Stimulated activated CD8-positive, alpha-beta memory T cell treated with anti-CD3 and anti-CD28 coated beads, Interleukin-4, amount 100 ng/mL, for 4 hours (primary cell): ENCODE measurements around the gene COPB1.

Source experiments
- DNase-seq, 2 donors: peaks; one replicate each; pipeline ENCODE4 v3.0.0-alpha.2; 2020; ENCODE audit warnings: low read depth in 2 of 2, low spot score in 1 of 2

Gene COPB1

DNA sequence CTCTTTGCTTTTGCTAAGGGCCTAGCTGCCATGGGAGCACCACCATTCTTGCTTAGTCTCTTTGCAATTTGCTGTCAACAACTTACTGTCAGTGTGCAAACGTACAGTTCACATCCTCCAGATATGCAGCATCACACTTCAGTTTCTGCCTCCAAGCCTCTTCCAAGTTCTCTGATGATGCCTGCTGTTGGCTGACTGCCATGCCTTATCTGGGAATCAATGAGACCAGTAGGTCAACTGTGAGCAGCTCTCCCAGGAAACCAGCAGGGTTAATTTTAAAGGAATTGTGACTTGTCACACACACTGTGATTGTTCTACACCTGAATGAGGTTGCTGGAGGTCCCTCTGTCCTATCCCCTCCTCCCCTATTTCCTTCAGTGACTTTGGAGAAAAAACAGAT, 56.0 kb downstream of the COPB1 start:
- DNase-seq, result no peak

DNA sequence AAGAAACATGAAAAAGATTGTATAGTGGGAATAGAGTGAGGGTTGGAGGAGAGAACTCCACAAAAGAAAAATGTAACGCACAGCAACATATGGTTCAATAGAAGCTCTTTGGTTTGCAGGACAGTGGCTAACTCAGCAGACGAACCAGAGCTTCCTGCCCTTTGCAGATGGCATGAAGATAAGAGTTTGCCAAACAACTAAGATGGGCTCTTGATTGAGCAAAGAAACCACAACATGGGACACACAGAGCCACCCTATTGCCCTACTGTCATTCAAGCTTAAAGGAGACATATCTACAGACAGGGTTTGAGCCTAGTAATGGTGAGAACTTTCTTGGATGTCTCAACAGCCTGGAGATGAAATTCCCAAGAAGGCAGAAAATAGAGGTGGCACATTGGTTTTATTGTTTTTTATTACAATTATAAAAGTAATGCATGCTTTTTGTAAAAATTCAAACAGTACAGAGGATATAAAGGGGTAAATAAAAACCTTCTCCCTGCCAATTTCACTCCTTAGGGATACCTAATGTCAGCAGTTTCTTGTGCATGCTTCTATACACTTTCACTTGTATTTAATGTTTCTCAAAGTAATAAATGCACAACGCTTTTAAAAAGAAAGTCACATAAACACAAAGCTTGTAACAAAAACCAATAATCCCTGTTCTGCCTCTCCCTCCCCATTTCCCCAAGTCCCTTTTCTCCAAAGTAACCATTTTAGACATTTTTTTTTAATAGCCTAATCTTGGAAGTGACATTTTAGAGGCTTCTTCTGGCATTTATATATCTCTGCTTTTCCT, 63.7 kb downstream of the COPB1 start:
- DNase-seq, result no peak

DNA sequence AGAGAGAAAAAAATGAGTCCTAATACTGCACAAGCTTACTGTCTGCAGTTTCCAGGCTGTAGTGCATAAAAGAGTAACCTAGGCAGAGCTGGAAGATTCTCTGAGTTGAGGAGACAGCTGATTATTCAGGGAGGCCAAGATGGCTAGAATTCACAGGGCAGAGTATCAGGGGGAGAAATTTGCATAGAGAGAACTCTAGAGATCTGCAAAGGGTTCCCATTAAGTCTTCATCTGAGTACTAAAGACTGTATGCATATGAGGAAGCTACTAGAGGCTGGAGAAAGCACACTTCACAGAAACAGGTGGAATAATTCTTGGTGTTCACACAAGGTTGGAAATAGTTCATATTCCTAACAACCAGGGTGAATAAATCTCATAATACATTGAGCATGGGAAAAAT, 74.0 kb downstream of the COPB1 start:
- no peak for DNase-seq

DNA sequence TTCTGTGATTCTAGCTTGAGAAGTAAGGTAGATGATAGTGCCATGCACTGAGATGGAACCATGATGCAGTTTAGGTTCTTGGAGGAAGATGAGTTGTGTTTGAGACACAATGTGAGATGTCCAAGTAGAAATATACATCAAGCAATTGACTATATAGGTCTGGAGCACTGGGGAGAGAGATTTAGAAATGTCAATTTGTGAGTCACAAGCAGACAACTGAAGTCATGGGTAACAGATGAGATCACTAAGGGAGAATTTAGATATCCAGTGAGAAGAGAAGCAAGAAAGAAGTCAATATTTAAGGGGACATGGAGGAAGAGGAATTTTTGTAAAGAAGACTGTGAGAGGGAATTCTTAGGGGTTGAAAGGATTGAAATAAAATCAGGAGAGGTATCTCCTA, 75.5 kb downstream of the COPB1 start:
- DNase-seq, result no peak

DNA sequence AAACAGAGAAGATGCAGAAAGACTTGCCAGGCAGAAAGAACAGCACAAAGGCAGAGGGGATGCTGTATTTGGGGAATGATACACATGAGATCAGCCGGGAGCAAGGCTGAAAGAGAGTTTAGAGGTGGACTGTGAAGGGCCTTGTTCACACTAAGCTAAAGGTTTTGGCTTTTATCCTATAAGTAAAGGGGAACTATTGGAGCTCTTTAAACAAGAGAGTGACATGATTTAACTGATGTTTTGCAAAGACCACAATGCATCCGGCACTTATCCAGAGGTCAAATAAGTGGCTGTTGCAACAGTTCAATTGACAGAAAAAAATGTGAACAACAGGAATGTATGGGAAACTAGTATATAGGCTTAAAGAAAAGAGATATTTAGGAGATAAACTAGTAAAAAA, 76.0 kb downstream of the COPB1 start:
- DNase-seq, result no peak

DNA sequence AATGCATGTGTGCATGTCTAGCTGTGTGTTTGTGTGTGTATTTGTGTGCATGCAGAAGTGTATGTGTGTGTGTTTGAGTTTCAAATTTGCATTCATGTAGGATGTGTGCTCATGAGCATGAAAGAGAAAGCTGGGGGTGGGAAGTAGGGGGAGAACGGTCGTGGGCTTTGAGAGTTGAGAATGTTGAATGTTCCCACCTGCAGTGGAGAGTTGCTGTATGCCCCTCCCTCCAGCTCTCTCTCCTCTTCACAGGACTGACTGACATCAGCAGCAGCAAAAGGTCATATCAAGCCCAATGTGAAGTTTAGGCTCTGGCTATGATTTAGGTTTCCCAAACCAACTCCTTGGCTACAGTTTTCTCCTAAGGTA, 76.8 kb downstream of the COPB1 start:
- DNase-seq, result no peak

DNA sequence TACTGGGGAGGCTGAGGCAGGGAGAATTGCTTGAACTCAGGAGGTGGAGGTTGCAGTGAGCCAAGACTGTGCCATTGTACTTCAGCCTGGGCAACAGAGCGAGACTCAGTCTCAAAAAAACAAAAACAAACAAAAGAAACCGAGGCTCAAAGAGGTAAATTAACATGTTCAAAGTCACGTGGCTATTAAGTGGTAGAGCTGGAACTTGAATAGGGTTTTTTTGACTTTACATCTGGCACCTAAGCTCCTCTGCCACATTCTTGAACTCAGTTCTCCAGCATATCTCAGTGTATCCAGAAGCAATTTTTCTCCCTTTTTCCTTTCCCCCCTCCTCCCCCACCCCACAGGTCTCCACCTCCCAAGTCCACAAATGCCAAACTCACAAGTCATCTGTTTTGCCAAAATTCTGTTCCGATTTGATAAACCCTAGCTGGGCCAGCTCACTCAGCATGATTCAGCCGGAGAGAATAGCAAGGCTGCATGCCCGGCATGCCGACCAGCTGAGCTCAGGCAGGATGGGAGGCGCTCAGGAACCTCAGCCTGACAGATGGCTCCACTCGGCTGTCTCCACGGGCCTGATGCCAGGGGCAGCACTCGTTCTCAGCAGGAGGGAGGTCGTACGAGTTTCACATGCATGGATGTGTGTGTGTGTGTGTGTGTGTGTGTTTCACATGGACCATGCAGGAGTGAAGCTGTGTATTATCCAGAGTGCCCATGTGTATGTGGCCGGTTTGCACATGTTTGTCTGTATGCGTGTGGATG, 77.4 kb downstream of the COPB1 start:
- no peak for DNase-seq

DNA sequence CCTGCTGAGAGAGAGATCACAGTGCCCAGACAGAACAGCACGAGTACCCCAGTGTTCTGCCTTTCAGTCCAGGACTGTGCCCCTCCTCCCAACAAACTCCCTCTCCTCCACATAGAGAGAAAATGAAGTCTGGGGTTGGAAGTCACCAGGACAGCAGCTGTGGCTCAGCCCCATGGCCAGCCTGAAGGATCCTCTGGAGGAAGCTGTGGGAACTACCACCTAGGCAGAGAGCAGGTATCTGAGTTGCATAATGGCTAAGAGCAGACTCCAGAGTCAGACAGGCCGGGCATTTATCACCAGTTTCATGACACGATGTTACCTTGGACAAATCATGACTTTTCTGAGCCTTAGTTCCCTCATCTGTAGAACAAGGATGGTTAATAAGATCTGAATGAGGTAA, 79.4 kb downstream of the COPB1 start:
- DNase-seq, result no peak

DNA sequence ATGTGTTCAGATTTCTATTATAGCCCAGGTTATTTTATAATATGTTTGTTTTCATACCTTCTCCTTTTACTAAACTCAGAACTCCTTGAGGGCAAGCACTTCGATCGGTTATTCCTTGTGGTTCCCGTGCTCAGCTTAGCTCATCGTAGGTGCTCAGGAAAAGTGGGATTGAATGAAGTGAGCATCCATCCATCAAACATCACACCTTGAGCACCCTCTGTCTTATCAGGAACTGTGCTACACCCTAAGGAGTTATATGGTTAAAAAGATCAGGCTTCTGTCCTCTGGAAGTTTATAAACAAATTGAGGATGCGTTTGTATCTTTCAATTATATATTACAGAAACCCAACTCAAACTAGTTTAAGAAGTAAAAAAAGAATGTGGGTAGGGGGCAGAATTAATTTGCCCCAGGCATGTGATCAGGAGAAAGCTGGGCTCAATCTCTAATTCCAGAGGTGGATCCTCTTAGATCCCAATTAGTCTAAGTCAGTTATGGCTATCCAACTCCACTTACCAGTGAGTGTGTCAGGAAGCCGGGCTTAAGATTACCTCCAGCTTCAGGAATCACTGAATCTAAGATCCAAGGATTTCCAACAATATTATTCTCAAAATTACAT, 80.7 kb downstream of the COPB1 start:
- no peak for DNase-seq

DNA sequence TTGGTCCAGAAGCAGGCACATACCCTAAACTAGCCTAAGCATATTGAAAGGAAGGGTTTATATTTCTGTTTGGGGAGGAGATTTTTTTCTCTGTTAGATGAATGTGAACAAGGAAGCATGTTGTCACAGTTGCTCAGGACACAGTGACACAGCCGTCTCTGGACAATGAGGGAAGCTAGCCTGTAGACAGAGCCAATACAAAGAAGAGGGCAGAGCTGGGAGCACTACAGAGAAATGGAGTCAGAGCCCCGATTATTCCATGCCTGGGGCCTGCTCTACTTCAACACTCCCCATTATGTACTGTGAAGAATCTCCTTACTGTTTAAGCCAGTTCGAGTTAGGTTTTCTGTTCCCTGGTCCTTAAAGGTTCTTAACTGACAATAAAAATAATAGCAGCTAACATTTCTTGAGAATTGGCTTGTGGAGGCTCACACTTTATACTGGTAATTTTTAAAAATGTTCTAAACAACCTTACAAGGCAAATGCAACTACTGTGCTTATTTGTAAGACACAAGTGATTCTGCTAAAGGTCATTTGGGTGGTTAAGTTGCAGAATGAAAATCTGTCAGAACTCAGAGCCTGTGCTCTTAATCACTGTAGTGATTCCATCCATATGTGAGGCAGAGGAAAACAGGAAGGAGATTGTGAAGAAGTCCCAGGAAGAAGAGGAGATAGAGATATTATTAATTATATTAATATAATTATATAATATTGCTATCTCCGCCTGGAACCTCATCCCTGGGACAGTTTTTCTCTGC, 81.8 kb downstream of the COPB1 start:
- DNase-seq, result no peak

DNA sequence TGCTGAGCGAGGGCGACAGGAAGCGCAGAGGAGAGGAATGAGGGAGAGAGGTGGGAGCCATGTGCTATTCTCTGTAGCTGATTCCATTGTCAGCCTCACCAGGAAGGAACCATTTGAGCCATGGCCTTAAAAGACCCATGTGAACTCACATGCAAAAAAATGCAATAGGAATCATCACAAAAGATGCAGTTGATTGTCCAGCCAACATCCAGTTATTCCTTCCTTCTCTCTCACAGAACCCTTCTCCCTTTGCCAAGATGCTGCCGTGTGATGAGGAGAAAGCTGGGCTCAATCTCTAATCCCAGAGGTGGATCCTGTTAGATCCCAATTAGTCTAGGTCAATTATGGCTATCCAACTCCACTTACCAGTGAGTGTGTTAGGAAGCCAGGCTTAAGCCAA, 82.4 kb downstream of the COPB1 start:
- DNase-seq, result no peak

DNA sequence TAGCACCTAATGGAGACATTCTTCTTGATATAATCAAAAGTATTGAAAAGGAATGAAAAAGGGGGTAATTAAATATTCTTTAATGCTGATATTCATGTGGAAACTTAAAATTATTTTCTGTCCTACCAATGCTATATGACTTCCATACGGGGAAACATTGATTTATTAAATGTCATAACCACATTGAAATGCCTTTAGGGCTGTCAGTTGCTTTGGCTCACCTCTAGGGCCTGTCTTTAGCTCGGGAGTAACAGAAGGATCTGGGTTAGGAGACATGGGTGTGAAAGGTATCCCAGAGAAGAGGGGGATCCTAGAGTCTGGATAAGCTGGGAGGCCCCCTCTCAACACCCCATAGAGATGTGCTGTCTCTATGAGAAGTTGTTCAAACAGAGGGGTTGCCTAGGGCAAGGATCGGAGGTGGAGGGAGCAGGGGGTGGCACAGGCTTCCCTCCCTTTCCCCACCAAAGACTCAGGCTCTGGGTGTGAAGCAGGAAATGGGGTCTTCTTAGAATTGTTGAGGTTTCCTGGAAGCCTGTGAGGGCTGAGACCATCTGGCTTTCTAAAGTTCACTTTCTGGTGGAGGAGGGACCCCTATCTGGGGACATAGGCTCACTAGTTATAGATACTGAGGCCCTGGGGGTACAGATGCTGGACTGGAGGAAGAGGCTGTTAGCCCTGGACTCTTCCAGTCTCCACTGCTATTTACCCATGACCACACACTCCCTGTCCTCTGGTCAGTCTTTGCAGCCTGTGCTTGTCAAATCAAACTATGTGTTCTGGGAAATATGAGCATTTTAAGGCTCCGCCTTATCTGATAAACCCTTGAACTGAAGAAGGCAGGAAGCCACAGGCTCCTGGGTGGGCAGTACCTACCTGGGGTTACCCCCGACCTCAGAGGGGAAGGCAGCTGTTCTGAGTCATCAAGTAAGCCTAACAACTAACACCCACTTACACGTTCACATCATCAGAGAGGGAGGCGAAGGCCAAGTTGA, 84.8 kb downstream of the COPB1 start:
- DNase-seq, result peak; percentile 54 to 75

DNA sequence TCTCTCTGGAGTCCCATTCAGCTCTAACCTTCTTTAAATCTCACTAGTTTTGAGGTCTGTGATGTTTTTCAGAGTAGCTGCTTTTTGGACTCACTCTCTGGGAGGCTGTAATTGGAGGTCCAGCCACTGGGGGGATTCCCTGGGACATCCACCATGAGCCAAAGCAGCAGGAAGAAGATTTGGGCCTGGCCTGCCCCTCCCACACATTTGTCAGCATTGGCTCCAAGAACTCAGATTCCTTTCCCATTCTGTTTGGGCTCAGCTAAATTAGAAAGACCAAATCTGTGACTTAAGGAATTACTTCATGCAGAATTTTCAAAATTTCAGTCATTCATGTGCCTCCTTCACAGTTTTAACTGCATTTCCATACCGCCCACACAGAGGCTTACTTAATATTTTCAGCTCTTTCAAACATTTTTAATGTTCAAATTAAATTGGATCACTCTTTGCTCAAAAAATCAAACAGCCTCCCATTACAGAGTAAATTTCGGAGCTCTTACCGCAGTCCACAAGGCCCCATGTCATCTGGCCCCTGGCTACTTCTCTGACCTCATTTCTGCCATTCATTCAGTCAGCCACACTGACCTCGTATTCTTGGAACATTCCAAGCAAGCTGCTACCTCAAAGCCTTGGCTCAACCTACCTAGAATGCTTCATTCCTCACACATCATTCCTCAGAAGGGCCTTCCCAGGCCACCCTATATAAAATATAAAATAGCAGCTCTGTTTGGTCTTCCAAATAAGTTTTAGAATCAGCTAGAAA, 86.1 kb downstream of the COPB1 start:
- no peak for DNase-seq

DNA sequence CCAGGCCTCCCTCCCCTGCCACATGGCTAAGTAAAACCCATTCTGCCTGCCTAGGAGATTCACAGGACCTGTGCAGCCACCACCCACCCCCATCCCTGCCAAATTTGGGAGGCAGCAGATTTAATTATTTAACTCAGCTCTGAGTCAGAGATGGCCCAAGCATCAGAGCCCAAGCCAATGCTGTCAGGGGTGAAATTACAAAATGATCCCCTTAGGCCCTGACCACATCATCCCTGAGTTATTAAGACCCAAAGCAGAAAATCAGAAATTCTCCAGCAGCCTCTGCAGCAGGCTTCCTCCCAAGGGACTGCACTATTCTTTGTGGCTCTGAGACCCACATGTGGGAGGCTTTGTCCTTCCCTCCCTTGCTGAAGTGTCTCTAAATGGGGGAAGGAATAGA, 87.8 kb downstream of the COPB1 start:
- no peak for DNase-seq

DNA sequence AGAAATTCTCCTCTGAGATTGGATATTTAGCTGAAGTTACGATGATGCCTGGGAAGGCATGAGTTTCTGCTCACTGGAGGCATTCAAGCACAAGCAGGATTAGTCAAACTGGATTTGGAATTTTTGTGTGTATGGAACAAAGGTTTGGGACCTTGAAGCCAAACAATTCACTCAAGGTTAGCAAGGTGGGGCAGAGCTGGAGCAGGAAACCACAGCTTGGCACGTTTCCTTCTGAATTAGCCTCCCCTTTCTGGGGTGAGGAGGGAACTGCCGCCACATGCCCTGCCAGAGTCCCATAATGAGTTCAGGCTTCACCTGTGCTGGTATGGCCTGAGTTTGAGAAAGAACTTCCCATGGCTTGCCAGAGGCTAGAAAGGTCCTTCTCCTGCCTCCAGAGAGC, 89.7 kb downstream of the COPB1 start:
- no peak for DNase-seq

DNA sequence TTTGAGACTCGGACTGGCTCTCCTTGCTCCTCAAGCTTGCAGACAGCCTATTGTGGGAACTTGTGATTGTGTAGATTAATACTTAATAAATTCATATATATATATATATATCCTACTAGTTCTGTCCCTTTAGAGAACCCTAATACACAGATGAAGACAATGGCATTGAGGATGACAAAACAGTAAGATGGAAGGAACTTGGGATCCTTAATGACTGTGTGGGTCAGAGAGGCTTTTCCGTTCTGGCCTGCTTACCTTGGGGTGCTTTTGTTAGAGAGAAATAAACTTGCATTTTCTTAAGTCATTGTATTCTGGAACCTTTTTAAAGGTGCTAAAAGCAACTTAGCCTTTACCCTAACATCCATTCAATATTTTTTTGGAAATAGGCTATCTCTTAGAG, 91.0 kb downstream of the COPB1 start:
- no peak for DNase-seq
